COLO668 (cell line): Measurements from ENCODE around the gene CHST12.
A peak's percentile ranks its signal among the peaks of the same experiment; 100 is the strongest.

Source experiments
- DNase-seq: peaks from one replicate; lab custom pipeline; 2025; ENCODE audit not compliant: unreplicated experiment; lab: John Stamatoyannopoulos, UW

The CHST12 gene

GRCh38 chr7:2497065-2497464 lies 93.7 kb downstream of the CHST12 start:
- DNase-seq = no peak

DNA sequence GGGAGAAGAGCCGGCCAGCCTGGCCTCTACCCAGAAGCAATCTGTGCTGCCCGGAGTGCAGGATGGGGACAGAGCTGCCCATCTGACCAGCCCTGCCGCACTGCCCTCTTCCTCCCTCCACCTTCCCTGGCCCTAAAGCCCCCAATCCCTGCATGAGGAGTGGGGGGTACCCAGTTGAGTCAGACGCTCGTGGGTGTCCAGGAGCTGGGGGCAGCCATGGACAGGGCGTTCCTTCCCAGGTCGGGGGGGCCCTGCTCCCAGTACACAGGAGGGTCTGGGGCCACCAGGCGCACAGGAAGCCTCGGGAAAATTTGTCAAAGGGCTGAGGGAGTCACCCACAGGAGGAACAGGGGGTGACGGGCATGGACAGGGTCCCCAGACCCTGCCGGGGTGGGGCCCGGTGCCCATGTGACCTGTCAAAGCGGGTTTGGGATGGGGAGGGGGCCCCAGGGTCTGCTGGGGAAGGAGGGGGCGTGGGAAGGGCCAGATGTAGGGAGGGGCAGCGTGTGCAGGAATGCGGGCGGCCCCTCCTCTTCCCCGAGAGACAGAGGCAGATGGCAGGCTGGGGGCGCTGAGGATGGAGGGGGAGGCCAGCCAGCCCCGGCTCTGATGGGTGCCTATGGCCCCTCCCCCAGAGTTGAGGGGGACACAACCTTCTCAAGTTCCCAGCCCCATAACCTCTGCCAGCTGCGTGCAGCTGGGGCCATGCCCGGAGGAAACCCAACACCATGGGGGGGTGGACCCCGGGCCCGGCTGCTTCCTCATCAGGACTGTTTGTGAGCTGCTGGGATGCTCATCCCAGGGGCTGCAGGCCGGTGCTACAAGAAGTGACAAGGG lies 94.3 kb downstream of the CHST12 start:
- peak; percentile 60 for DNase-seq
